HG03439 (cell line): ENCODE results near the gene ZNF415.

Experiments used
- ATAC-seq: cut with Tn5 transposase; IDR thresholded peaks from one replicate; pipeline ENCODE4 v1.9.1; 2021; ENCODE audit warnings: mild to moderate bottlenecking, moderate library complexity; ENCODE audit not compliant: unreplicated experiment

ZNF415 gene

GRCh38 chr19:53057904-53058580, 74.7 kb downstream of the ZNF415 start:
- no peak for ATAC-seq
